Measurements from ENCODE around the gene COX10. TPM values are rescaled to one million over a fixed set of nuclear protein-coding genes. Genes with fewer than 3 reads are reported as not detected.

Gene COX10
- polyA plus RNA-seq, 1 donor (not counting 4 experiments of a cell fraction or from before 2014, with no cell fraction given) = 14.3 TPM

GRCh38 chr17:14153374-14153773 lies 84.1 kb downstream of the COX10 start:
- no peaks in the 10 kb centered on the region for H3K27me3 ChIP-seq (ENCODE audit: control insufficient read depth, extremely low read depth, insufficient read depth, low read length)
- H3K79me2 ChIP-seq (ENCODE audit: control insufficient read depth, insufficient read depth, low read length) = no peaks in the 10 kb centered on the region
- H3K4me2 ChIP-seq (ENCODE audit: control insufficient read depth, extremely low read depth, insufficient read depth, low read depth, low read length) = no peak overlapping the region
- no peaks in the 10 kb centered on the region for H3K36me3 ChIP-seq (ENCODE audit: control insufficient read depth in 2 of 2, extremely low read depth in 1 of 2, insufficient read depth in 2 of 2, low read length in 2 of 2)
- no peaks in the 10 kb centered on the region for H3K4me1 ChIP-seq (ENCODE audit: control insufficient read depth, extremely low read depth, insufficient read depth, low read length)
- H3K4me3 ChIP-seq (ENCODE audit: control insufficient read depth in 2 of 3, extremely low read depth in 1 of 3, insufficient read depth in 2 of 3, low read depth in 1 of 3, low read length in 3 of 3) = no peak overlapping the region
- H2AFZ ChIP-seq (ENCODE audit: control insufficient read depth, low read length) = no peak overlapping the region
- H4K20me1 ChIP-seq (ENCODE audit: control insufficient read depth, extremely low read depth, insufficient read depth, low read length) = no peaks in the 10 kb centered on the region
- FAIRE-seq (no peak), DNase-seq (ENCODE audit: low read depth, low spot score) (no peak)
- dilution Hi-C loops (cut with MboI; ENCODE audit: extremely low pct_ligation_motif_present, low sequenced_read_pairs) = no loop called here
- H3K9me3 ChIP-seq (ENCODE audit: control insufficient read depth, low read depth, low read length) = no peaks in the 10 kb centered on the region
- no peaks in the 10 kb centered on the region for H3K9me1 ChIP-seq (ENCODE audit: control insufficient read depth, extremely low read depth, insufficient read depth, low read length)
- H3K9ac ChIP-seq (ENCODE audit: control insufficient read depth, extremely low read depth, insufficient read depth, low read length) = no peak overlapping the region
- TF ChIP-seq EZH2 (IDR thresholded peaks at IDR 0.05; ENCODE audit: low read length) (no peak), CTCF (optimal IDR thresholded peaks at IDR 0.05 in 1 of 3, IDR thresholded peaks at IDR 0.05 in 1 of 3, conservative IDR thresholded peaks at IDR 0.05 in 1 of 3; ENCODE audit: extremely low read depth in 1 of 3, insufficient read depth in 2 of 3, low read length in 3 of 3) (no peak)
- H3K27ac ChIP-seq (ENCODE audit: control insufficient read depth, insufficient read depth, low read length) = no peak overlapping the region

GRCh38 chr17:14156689-14157088 lies 87.4 kb downstream of the COX10 start:
- no peak for FAIRE-seq
- Histone ChIP-seq H3K9me3 (ENCODE audit: control insufficient read depth, low read depth, low read length) (no peaks in the 10 kb centered on the region), H3K27me3 (ENCODE audit: control insufficient read depth, extremely low read depth, insufficient read depth, low read length) (no peaks in the 10 kb centered on the region), H3K4me2 (ENCODE audit: control insufficient read depth, extremely low read depth, insufficient read depth, low read depth, low read length) (no peak overlapping the region), H3K9ac (ENCODE audit: control insufficient read depth, extremely low read depth, insufficient read depth, low read length) (no peak overlapping the region), H3K9me1 (ENCODE audit: control insufficient read depth, extremely low read depth, insufficient read depth, low read length) (no peaks in the 10 kb centered on the region), H3K27ac (ENCODE audit: control insufficient read depth, insufficient read depth, low read length) (no peak overlapping the region), H3K36me3 (ENCODE audit: control insufficient read depth in 2 of 2, extremely low read depth in 1 of 2, insufficient read depth in 2 of 2, low read length in 2 of 2) (no peaks in the 10 kb centered on the region), H3K4me1 (ENCODE audit: control insufficient read depth, extremely low read depth, insufficient read depth, low read length) (no peaks in the 10 kb centered on the region), H2AFZ (ENCODE audit: control insufficient read depth, low read length) (no peak overlapping the region), H3K4me3 (ENCODE audit: control insufficient read depth in 2 of 3, extremely low read depth in 1 of 3, insufficient read depth in 2 of 3, low read depth in 1 of 3, low read length in 3 of 3) (no peak overlapping the region), H4K20me1 (ENCODE audit: control insufficient read depth, extremely low read depth, insufficient read depth, low read length) (no peaks in the 10 kb centered on the region), H3K79me2 (ENCODE audit: control insufficient read depth, insufficient read depth, low read length) (no peaks in the 10 kb centered on the region)
- DNase-seq (ENCODE audit: low read depth, low spot score) = no peak
- dilution Hi-C loops (cut with MboI; ENCODE audit: extremely low pct_ligation_motif_present, low sequenced_read_pairs) = no loop called here
- TF ChIP-seq CTCF (optimal IDR thresholded peaks at IDR 0.05 in 1 of 3, IDR thresholded peaks at IDR 0.05 in 1 of 3, conservative IDR thresholded peaks at IDR 0.05 in 1 of 3; ENCODE audit: extremely low read depth in 1 of 3, insufficient read depth in 2 of 3, low read length in 3 of 3) (no peak), EZH2 (IDR thresholded peaks at IDR 0.05; ENCODE audit: low read length) (no peak)

All from keratinocyte (primary cell).